ENCODE measurements around the gene ASCC3.

DNA sequence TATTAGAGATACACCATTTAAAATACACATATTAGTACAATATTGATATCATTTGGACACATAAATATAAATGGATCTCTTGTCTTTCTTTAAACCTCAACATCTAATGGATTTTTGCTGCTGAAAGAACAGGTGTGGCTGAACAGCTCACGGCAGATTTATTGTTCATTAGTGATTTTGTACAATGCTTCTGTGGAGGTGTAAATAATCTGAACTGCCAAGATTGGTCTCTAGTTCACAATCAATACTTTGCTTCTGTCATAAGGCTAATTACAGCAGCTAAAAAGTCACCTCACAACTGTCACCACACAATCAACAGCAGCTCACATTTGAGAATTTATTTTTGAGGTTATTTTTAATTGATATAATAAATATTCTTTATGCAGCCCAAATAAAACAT lies 254.4 kb downstream of the ASCC3 start:
- TF ChIP-seq CTCF (IDR thresholded peaks at IDR 0.05; ENCODE audit: borderline replicate concordance, extremely low read depth, low read length, poor library complexity, severe bottlenecking) (no peak), EZH2 (IDR thresholded peaks at IDR 0.05; ENCODE audit: borderline replicate concordance, low read depth, low read length, severe bottlenecking) (no peak)
